Chondrocyte (in vitro differentiated cells): ENCODE data around the gene MGRN1. TPM values are rescaled to one million over a fixed set of nuclear protein-coding genes. Genes with fewer than 3 reads are reported as not detected.

ENCODE experiments used
- DNase-seq: peaks from one replicate; pipeline ENCODE4 v3.0.0; 2021; ENCODE audit warnings: mixed read lengths, low spot score
- H3K27ac Mint-ChIP-seq: one replicate; pipeline ENCODE4 v1.8.0; 2021; ENCODE audit warnings: mild to moderate bottlenecking, moderate library complexity, mixed read lengths; ENCODE audit not compliant: unreplicated experiment
- H3K27me3 Mint-ChIP-seq: 2 replicates; pipeline ENCODE4 v1.8.0; 2021; ENCODE audit warnings: low read depth, mixed read lengths
- H3K36me3 Mint-ChIP-seq: 2 replicates; pipeline ENCODE4 v1.8.0; 2021; ENCODE audit warnings: low read depth, mixed read lengths
- H3K4me1 Mint-ChIP-seq: 2 replicates; pipeline ENCODE4 v1.8.0; 2021; ENCODE audit warnings: low read depth, mild to moderate bottlenecking, mixed read lengths
- H3K4me3 Mint-ChIP-seq: one replicate; pipeline ENCODE4 v1.8.0; 2021; ENCODE audit warnings: mild to moderate bottlenecking, moderate library complexity, mixed read lengths; ENCODE audit not compliant: unreplicated experiment
- H3K9me3 Mint-ChIP-seq: 2 replicates; pipeline ENCODE4 v1.8.0; 2021; ENCODE audit warnings: low read depth, mixed read lengths
- CTCF ChIP-seq: fragments of 200-600 bp; sonication (generic); IDR thresholded peaks from 2 replicates; pipeline ENCODE4 v1.5.0; 2021; ENCODE audit warnings: antibody characterized with exemption, mild to moderate bottlenecking, moderate library complexity
- total RNA-seq: library from RNA; stranded (reverse); gene quantifications from 3 replicates; pipeline ENCODE4 v1.2.1, GENCODE V29; 2021

Gene MGRN1
- total RNA-seq, 1 donor from 2014 or later = 83.4 TPM

- Mint-ChIP-seq H3K36me3 (peaks cover 1% of the 10 kb centered on the region), H3K9me3 (no peaks in the 10 kb centered on the region), H3K27me3 (peaks cover 3% of the 10 kb centered on the region), H3K27ac (no peak overlapping the region), H3K4me1 (no peaks in the 10 kb centered on the region), H3K4me3 (no peak overlapping the region)
- no peak for TF ChIP-seq CTCF
- no peak for DNase-seq
Observed at GRCh38 chr16:4604401-4604800, 20.2 kb upstream of the MGRN1 start.

DNA sequence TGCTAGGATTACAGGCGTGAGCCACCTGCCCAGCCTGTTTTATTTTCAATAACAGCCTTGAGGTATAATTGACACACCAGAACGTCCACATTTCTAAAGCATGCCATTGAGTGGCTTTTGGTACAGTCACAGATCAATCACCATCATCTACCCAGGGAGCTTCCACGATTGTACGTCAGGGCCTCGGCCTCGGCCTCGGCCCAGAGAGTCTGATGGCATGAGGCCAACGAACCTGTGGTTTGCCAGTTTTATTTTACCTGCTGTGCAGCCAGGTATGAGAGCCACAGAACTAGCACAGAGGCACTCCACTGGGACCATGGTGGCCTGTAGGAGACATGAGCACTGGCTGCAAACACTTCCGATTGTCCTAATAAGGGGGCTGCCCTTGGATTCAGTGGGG, 18.3 kb upstream of the MGRN1 start:
- Mint-ChIP-seq H3K27ac (no peak overlapping the region), H3K27me3 (no peaks in the 10 kb centered on the region), H3K4me1 (peaks cover 2% of the 10 kb centered on the region), H3K4me3 (no peak overlapping the region), H3K36me3 (peaks cover 1% of the 10 kb centered on the region), H3K9me3 (no peaks in the 10 kb centered on the region)
- no peak for TF ChIP-seq CTCF
- no peak for DNase-seq

GRCh38 chr16:4607841-4608703, 16.6 kb upstream of the MGRN1 start:
- Mint-ChIP-seq H3K4me3 (no peak overlapping the region), H3K9me3 (no peaks in the 10 kb centered on the region)

DNA sequence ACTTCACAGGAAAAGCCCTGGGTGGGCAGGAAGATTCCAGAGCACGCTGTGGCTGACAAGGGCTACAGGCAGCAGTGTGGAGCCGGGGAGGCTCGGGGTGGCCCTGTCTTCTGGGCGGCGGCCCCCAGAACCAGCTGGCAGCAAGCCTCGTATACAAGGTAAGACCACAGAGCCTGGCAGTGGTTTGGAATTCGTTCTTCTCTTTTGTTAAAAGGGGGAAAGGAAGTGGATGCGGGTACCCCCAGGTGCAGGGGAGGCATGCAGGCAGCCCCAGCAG, 16.0 kb upstream of the MGRN1 start:
- no peak overlapping the region for H3K4me3 Mint-ChIP-seq
- no peak for DNase-seq
- TF ChIP-seq CTCF = no peak
- H3K4me1 Mint-ChIP-seq = peaks cover 14% of the 10 kb centered on the region
- H3K27me3 Mint-ChIP-seq = no peaks in the 10 kb centered on the region
- H3K36me3 Mint-ChIP-seq = peaks cover 1% of the 10 kb centered on the region
- H3K27ac Mint-ChIP-seq = no peak overlapping the region
- no peaks in the 10 kb centered on the region for H3K9me3 Mint-ChIP-seq

More at GRCh38 chr16:4607841-4608703, 16.6 kb upstream of the MGRN1 start:
- DNase-seq = no peak
- Mint-ChIP-seq H3K4me1 (peaks cover 11% of the 10 kb centered on the region), H3K27ac (no peak overlapping the region), H3K36me3 (peaks cover 1% of the 10 kb centered on the region), H3K27me3 (no peaks in the 10 kb centered on the region)
- TF ChIP-seq CTCF = no peak

DNA sequence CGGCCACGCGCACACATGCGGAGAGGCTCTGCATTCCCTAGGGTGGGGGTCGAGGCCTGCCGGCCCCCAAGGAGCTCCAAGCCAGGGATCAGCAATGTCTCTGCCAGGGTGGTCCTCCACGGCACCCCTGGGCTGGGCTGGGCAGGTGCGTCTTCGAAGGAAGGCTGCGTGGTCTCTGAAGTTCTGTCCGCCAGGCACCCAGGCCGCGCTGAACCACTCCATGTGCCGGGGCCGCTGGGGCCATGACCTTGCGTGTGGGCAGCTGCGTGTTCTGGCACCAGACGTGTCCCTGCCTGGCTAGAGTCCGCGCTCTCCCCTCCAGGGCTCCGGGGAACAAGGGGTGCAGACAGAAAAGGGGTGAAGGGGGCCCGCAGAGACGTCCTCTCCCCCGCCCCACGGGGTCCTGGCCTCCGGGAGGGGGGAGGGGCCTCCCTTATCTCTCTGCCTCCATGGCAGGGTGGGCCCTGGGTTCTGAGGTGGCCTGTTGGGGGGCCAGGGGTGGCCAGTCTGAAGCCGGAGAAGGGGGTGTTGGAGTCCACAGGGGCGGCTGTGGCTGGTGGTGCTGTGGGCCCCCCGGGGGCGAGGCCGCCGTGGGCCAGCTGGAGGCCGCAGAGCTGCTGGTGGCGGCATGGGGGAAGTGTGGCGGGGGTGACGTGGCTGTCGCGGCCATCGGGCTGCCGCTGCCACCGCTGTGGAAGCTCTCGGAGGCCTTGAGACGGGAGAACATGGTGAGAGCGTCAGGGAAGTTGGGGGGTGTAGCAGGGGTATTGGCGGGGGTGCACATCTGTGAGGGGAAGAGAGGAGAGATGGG, 15.2 kb upstream of the MGRN1 start:
- no peak for DNase-seq
- Mint-ChIP-seq H3K36me3 (peaks cover 1% of the 10 kb centered on the region), H3K27me3 (no peaks in the 10 kb centered on the region), H3K4me1 (peaks cover 14% of the 10 kb centered on the region), H3K4me3 (no peak overlapping the region), H3K9me3 (no peaks in the 10 kb centered on the region), H3K27ac (no peak overlapping the region)
- TF ChIP-seq CTCF = no peak
